SU-DHL-6 (cell line): ENCODE measurements around the gene MOAP1.

ENCODE experiments used
- H2AFZ ChIP-seq: fragments of 200-600 bp; sonication (generic); 2 replicates; pipeline ENCODE4 v1.6.1; 2014; ENCODE audit warnings: low read depth, mild to moderate bottlenecking, moderate library complexity, mixed read lengths, antibody characterized with exemption, low read length; ENCODE audit not compliant: severe bottlenecking
- H3F3A ChIP-seq: fragments of 200-600 bp; shearing (Covaris generic); 2 replicates; pipeline ENCODE4 v1.6.0; 2016; ENCODE audit warnings: antibody characterized with exemption, mild to moderate bottlenecking; ENCODE audit not compliant: insufficient read depth
- H3K27ac ChIP-seq: fragments of 200-600 bp; sonication (generic); 2 replicates; pipeline ENCODE4 v1.5.1; 2016; ENCODE audit warnings: low read depth, mild to moderate bottlenecking, low read length, moderate library complexity, mixed read lengths
- H3K27me3 ChIP-seq: fragments of 200-600 bp; sonication (generic), shearing (Covaris generic); 2 replicates; pipeline ENCODE4 v1.6.0; 2014; ENCODE audit warnings: mild to moderate bottlenecking, low read length
- H3K36me3 ChIP-seq: fragments of 200-600 bp; sonication (generic); 2 replicates; pipeline ENCODE4 v1.6.1; 2014; ENCODE audit warnings: mild to moderate bottlenecking, low read length, mixed read lengths
- H3K4me2 ChIP-seq: fragments of 300-600, 200-600 bp; shearing (Covaris generic), sonication (generic); 2 replicates; pipeline ENCODE4 v1.6.0; 2014; ENCODE audit warnings: low read length, low read depth, mild to moderate bottlenecking; ENCODE audit not compliant: poor library complexity, severe bottlenecking
- H3K4me3 ChIP-seq: fragments of 200-600 bp; sonication (generic); 2 replicates; pipeline ENCODE4 v1.5.1; 2014; ENCODE audit warnings: antibody characterized with exemption, low read length, mild to moderate bottlenecking, mixed read lengths; ENCODE audit not compliant: insufficient read depth, poor library complexity, severe bottlenecking
- H3K79me2 ChIP-seq: fragments of 200-600 bp; sonication (generic); 2 replicates; pipeline ENCODE4 v1.6.1; 2014; ENCODE audit warnings: mild to moderate bottlenecking, low read length, moderate library complexity; ENCODE audit not compliant: insufficient read depth
- H3K9ac ChIP-seq: fragments of 200-600 bp; sonication (generic); 2 replicates; pipeline ENCODE4 v1.7.0; 2014; ENCODE audit warnings: mild to moderate bottlenecking, low read length
- H3K9me2 ChIP-seq: fragments of 200-600 bp; sonication (generic); replicated peaks from 2 replicates; pipeline ENCODE4 v1.6.1; 2014; ENCODE audit warnings: low read length; ENCODE audit not compliant: insufficient read depth
- H3K9me3 ChIP-seq: fragments of 200-600 bp; sonication (generic); 2 replicates; pipeline ENCODE4 v1.6.1; 2014; ENCODE audit warnings: low read length, mixed read lengths; ENCODE audit not compliant: insufficient read depth
- H4K20me1 ChIP-seq: fragments of 200-600 bp; sonication (generic); 2 replicates; pipeline ENCODE4 v1.6.1; 2014; ENCODE audit warnings: low read depth, mild to moderate bottlenecking, antibody characterized with exemption, low read length, moderate library complexity, mixed read lengths
- CTCF ChIP-seq: fragments of 200-600 bp; sonication (generic); IDR thresholded peaks from one replicate; pipeline ENCODE4 v1.5.1; 2017; ENCODE audit warnings: antibody characterized with exemption, mild to moderate bottlenecking, low read length, moderate library complexity; ENCODE audit not compliant: insufficient read depth, poor library complexity, severe bottlenecking
- EZH2phosphoT487 ChIP-seq: fragments of 200-600 bp; sonication (generic), shearing (Covaris generic); conservative IDR thresholded peaks from 2 replicates; pipeline ENCODE4 v1.6.1; 2018; ENCODE audit warnings: mild to moderate bottlenecking, antibody characterized with exemption, low read length, moderate library complexity, mixed read lengths

The MOAP1 gene

GRCh38 chr14:93223565-93223964 lies 38.9 kb upstream of the MOAP1 start:
- H3K9ac ChIP-seq: no peak overlapping the region
- H3K27me3 ChIP-seq: no peaks in the 10 kb centered on the region
- peaks cover 34% of the 10 kb centered on the region for H3K36me3 ChIP-seq
- no peaks in the 10 kb centered on the region for H3K9me3 ChIP-seq
- no peak overlapping the region for H2AFZ ChIP-seq
- H3K4me2 ChIP-seq: no peak overlapping the region
- no peaks in the 10 kb centered on the region for H3K9me2 ChIP-seq
- H3K27ac ChIP-seq: no peak overlapping the region
- no peaks in the 10 kb centered on the region for H3F3A ChIP-seq
- H3K79me2 ChIP-seq: no peaks in the 10 kb centered on the region
- TF ChIP-seq EZH2phosphoT487: no peak
- TF ChIP-seq CTCF: no peak
- no peaks in the 10 kb centered on the region; the same call in 1 of the 2 replicates for H4K20me1 ChIP-seq
- no peak overlapping the region for H3K4me3 ChIP-seq

GRCh38 chr14:93220509-93220908 lies 35.8 kb upstream of the MOAP1 start:
- Histone ChIP-seq H3K27ac (peak overlapping the region; percentile 51; the same call in 1 of the 2 replicates), H3F3A (no peaks in the 10 kb centered on the region), H3K4me3 (no peak overlapping the region), H3K9me2 (no peaks in the 10 kb centered on the region), H4K20me1 (no peaks in the 10 kb centered on the region), H3K36me3 (peaks cover 22% of the 10 kb centered on the region), H3K27me3 (no peaks in the 10 kb centered on the region), H2AFZ (no peak overlapping the region), H3K4me2 (no peak overlapping the region), H3K9me3 (no peaks in the 10 kb centered on the region), H3K9ac (no peak overlapping the region), H3K79me2 (no peaks in the 10 kb centered on the region)
- TF ChIP-seq CTCF: no peak
- TF ChIP-seq EZH2phosphoT487: no peak

GRCh38 chr14:93219103-93219726 lies 34.5 kb upstream of the MOAP1 start:
- H3K27me3 ChIP-seq: no peaks in the 10 kb centered on the region
- no peaks in the 10 kb centered on the region for H4K20me1 ChIP-seq
- no peak overlapping the region for H2AFZ ChIP-seq
- H3F3A ChIP-seq: no peaks in the 10 kb centered on the region
- no peak overlapping the region for H3K4me3 ChIP-seq
- no peaks in the 10 kb centered on the region for H3K79me2 ChIP-seq
- H3K9ac ChIP-seq: no peak overlapping the region
- TF ChIP-seq EZH2phosphoT487: no peak
- TF ChIP-seq CTCF: peak; percentile 65
- H3K9me3 ChIP-seq: no peaks in the 10 kb centered on the region
- no peak overlapping the region for H3K4me2 ChIP-seq
- H3K9me2 ChIP-seq: no peaks in the 10 kb centered on the region
- H3K27ac ChIP-seq: no peak overlapping the region
- peaks cover 26% of the 10 kb centered on the region for H3K36me3 ChIP-seq
